Mesendoderm (in vitro differentiated cells): ENCODE measurements around the gene PCBP3.
"Not testable (repeated sequence)": the region's sequence is repeated elsewhere in the genome, so short reads cannot be mapped to it uniquely, and the experiment has no call there.

Source experiments
- DNase-seq: peaks from one replicate; pipeline ENCODE4 v3.0.0; 2013
- H2AK5ac ChIP-seq: 2 replicates; pipeline ENCODE4 v1.6.1; 2013; ENCODE audit warnings: low read length, inconsistent platforms
- H2BK120ac ChIP-seq: 2 replicates; pipeline ENCODE4 v1.6.1; 2013; ENCODE audit warnings: low read depth, mild to moderate bottlenecking, low read length, moderate library complexity, mixed read lengths
- H2BK15ac ChIP-seq: replicated peaks from 2 replicates; pipeline ENCODE4 v1.6.1; 2013; ENCODE audit warnings: low read depth, mild to moderate bottlenecking, moderate library complexity
- H2BK5ac ChIP-seq: 2 replicates; pipeline ENCODE4 v1.6.1; 2013; ENCODE audit warnings: low read length, inconsistent platforms
- H3K18ac ChIP-seq: 2 replicates; pipeline ENCODE4 v1.6.1; 2013; ENCODE audit warnings: mild to moderate bottlenecking, low read length, mixed read lengths
- H3K23ac ChIP-seq: one replicate; pipeline ENCODE4 v1.6.1; 2013; ENCODE audit warnings: low read length
- H3K27ac ChIP-seq: 2 replicates; pipeline ENCODE4 v1.5.1; 2013; ENCODE audit warnings: low read depth, mild to moderate bottlenecking, inconsistent platforms, low read length, moderate library complexity
- H3K27me3 ChIP-seq: 2 replicates; pipeline ENCODE4 v1.6.1; 2013; ENCODE audit warnings: low read length, control low read depth, mild to moderate bottlenecking, inconsistent platforms; ENCODE audit not compliant: insufficient read depth, poor library complexity
- H3K36me3 ChIP-seq: 2 replicates; pipeline ENCODE4 v1.6.1; 2013; ENCODE audit warnings: low read length, inconsistent platforms; ENCODE audit not compliant: control insufficient read depth, insufficient read depth
- H3K4ac ChIP-seq: one replicate; pipeline ENCODE4 v1.6.1; 2013; ENCODE audit warnings: low read depth, mild to moderate bottlenecking, low read length, moderate library complexity
- H3K4me1 ChIP-seq: 2 replicates; pipeline ENCODE4 v1.6.1; 2013; ENCODE audit warnings: low read depth, low read length, inconsistent platforms; ENCODE audit not compliant: control insufficient read depth
- H3K4me2 ChIP-seq: 2 replicates; pipeline ENCODE4 v1.6.1; 2013; ENCODE audit warnings: low read length
- H3K4me3 ChIP-seq: 2 replicates; pipeline ENCODE4 v1.5.1; 2013; ENCODE audit warnings: mild to moderate bottlenecking, low read length
- H3K56ac ChIP-seq: one replicate; pipeline ENCODE4 v1.6.1; 2013; ENCODE audit warnings: low read length
- H3K79me1 ChIP-seq: 2 replicates; pipeline ENCODE4 v1.6.1; 2013; ENCODE audit warnings: low read length, inconsistent platforms
- H3K79me2 ChIP-seq: 2 replicates; pipeline ENCODE4 v1.6.1; 2013; ENCODE audit warnings: mild to moderate bottlenecking, low read length; ENCODE audit not compliant: control insufficient read depth, insufficient read depth
- H3K9ac ChIP-seq: 2 replicates; pipeline ENCODE4 v1.6.1; 2013; ENCODE audit warnings: low read length, inconsistent platforms
- H4K5ac ChIP-seq: one replicate; pipeline ENCODE4 v1.6.1; 2013; ENCODE audit warnings: low read length
- H4K8ac ChIP-seq: one replicate; pipeline ENCODE4 v1.6.1; 2013; ENCODE audit warnings: low read depth, mild to moderate bottlenecking, control low read depth, low read length, moderate library complexity
- WGBS: extraction: QIAGEN DNeasy Blood & Tissue Kit; methylation state at CpG from one replicate; pipeline ENCODE4 v1.1.7; 2013; ENCODE audit warnings: low lambda C conversion rate, missing lambda C conversion rate; ENCODE audit not compliant: insufficient coverage; ENCODE audit errors: extremely low coverage; 5-methylcytosine and 5-hydroxymethylcytosine counted together

PCBP3 gene

GRCh38 chr21:45975667-45976409 is 332.3 kb downstream of the PCBP3 start:
- not testable (repeated sequence) for H3K79me2 ChIP-seq, H3K27me3 ChIP-seq, H3K4me3 ChIP-seq, H3K4me1 ChIP-seq, H3K18ac ChIP-seq, H3K36me3 ChIP-seq, H4K8ac ChIP-seq, H3K23ac ChIP-seq, H4K5ac ChIP-seq, H2AK5ac ChIP-seq, H2BK15ac ChIP-seq, H2BK120ac ChIP-seq, H2BK5ac ChIP-seq, H3K9ac ChIP-seq, H3K79me1 ChIP-seq, H3K4me2 ChIP-seq
- H3K4ac ChIP-seq, result peak overlapping the region; percentile 99
- peak; percentile 67 for DNase-seq
- H3K27ac ChIP-seq, result peak overlapping the region; percentile 100
- peak overlapping the region; percentile 34 for H3K56ac ChIP-seq
- no CpG with 5 or more reads among the region's 13 CpGs for WGBS

GRCh38 chr21:45976701-45977311 is 333.3 kb downstream of the PCBP3 start:
- H3K4me2 ChIP-seq, result peak overlapping the region; percentile 71
- H3K79me1 ChIP-seq, result no peaks in the 10 kb centered on the region
- peaks cover 2% of the 10 kb centered on the region for H3K79me2 ChIP-seq
- peak overlapping the region; percentile 98 for H3K4ac ChIP-seq
- no peaks in the 10 kb centered on the region for H3K36me3 ChIP-seq
- peak overlapping the region; percentile 26 for H3K4me3 ChIP-seq
- peaks cover 2% of the 10 kb centered on the region for H3K4me1 ChIP-seq
- H2BK120ac ChIP-seq, result peak overlapping the region; percentile 98
- H3K9ac ChIP-seq, result peak overlapping the region; percentile 84
- H3K18ac ChIP-seq, result peak overlapping the region; percentile 99
- peak overlapping the region; percentile 41 for H2BK15ac ChIP-seq
- no CpG with 5 or more reads among the region's 11 CpGs for WGBS
- peak overlapping the region; percentile 66 for H3K23ac ChIP-seq
- H3K56ac ChIP-seq, result peak overlapping the region; percentile 96
- peak; percentile 76 for DNase-seq
- peak overlapping the region; percentile 97 for H3K27ac ChIP-seq
- H3K27me3 ChIP-seq, result no peaks in the 10 kb centered on the region
- H4K5ac ChIP-seq, result peak overlapping the region; percentile 87
- H2AK5ac ChIP-seq, result peak overlapping the region; percentile 98
- peak overlapping the region; percentile 98 for H2BK5ac ChIP-seq
- H4K8ac ChIP-seq, result no peak overlapping the region

- no peaks in the 10 kb centered on the region for H3K36me3 ChIP-seq
- H3K9ac ChIP-seq, result peak overlapping the region; percentile 68
- peak overlapping the region; percentile 98 for H3K4ac ChIP-seq
- H2BK15ac ChIP-seq, result no peak overlapping the region
- peaks cover 2% of the 10 kb centered on the region for H3K4me1 ChIP-seq
- DNase-seq, result peak; percentile 92
- H4K8ac ChIP-seq, result peak overlapping the region; percentile 88
- H2AK5ac ChIP-seq, result peak overlapping the region; percentile 12
- no peak overlapping the region for H4K5ac ChIP-seq
- peak overlapping the region; percentile 98 for H2BK5ac ChIP-seq
- no CpG with 5 or more reads among the region's 5 CpGs for WGBS
- H3K23ac ChIP-seq, result no peak overlapping the region
- peak overlapping the region; percentile 96 for H3K56ac ChIP-seq
- H3K18ac ChIP-seq, result peak overlapping the region; percentile 99
- peak overlapping the region; percentile 98 for H2BK120ac ChIP-seq
- no peaks in the 10 kb centered on the region for H3K79me1 ChIP-seq
- H3K27ac ChIP-seq, result peak overlapping the region; percentile 71
- peak overlapping the region; percentile 39 for H3K4me2 ChIP-seq
- H3K27me3 ChIP-seq, result no peaks in the 10 kb centered on the region
- no peak overlapping the region for H3K4me3 ChIP-seq
- H3K79me2 ChIP-seq, result peaks cover 8% of the 10 kb centered on the region
These were observed 333.9 kb downstream of the PCBP3 start for GRCh38 chr21:45977396-45977795.

GRCh38 chr21:45979141-45979631 is 335.7 kb downstream of the PCBP3 start:
- peaks cover 2% of the 10 kb centered on the region for H3K4me1 ChIP-seq
- H4K8ac ChIP-seq, result no peak overlapping the region
- no peaks in the 10 kb centered on the region for H3K27me3 ChIP-seq
- H4K5ac ChIP-seq, result no peak overlapping the region
- H3K18ac ChIP-seq, result peak overlapping the region; percentile 12
- H3K4ac ChIP-seq, result peak overlapping the region; percentile 56
- H3K79me2 ChIP-seq, result peaks cover 25% of the 10 kb centered on the region
- no peak overlapping the region for H2BK15ac ChIP-seq
- H2BK5ac ChIP-seq, result no peak overlapping the region
- H3K79me1 ChIP-seq, result peaks cover 2% of the 10 kb centered on the region
- WGBS, result no CpG with 5 or more reads among the region's 20 CpGs
- H2BK120ac ChIP-seq, result no peak overlapping the region
- no peaks in the 10 kb centered on the region for H3K36me3 ChIP-seq
- no peak overlapping the region for H3K4me3 ChIP-seq
- peak; percentile 29 for DNase-seq
- no peak overlapping the region for H3K4me2 ChIP-seq
- H2AK5ac ChIP-seq, result no peak overlapping the region
- peak overlapping the region; percentile 36 for H3K56ac ChIP-seq
- no peak overlapping the region for H3K9ac ChIP-seq
- no peak overlapping the region for H3K27ac ChIP-seq
- H3K23ac ChIP-seq, result no peak overlapping the region

GRCh38 chr21:45979651-45980050 is 336.1 kb downstream of the PCBP3 start:
- Histone ChIP-seq H2BK5ac (no peak overlapping the region), H3K18ac (no peak overlapping the region), H2BK120ac (no peak overlapping the region), H4K5ac (no peak overlapping the region), H3K4me1 (peaks cover 2% of the 10 kb centered on the region), H3K56ac (peak overlapping the region; percentile 36), H3K79me1 (peaks cover 6% of the 10 kb centered on the region), H3K36me3 (peaks cover 1% of the 10 kb centered on the region), H3K4me3 (no peak overlapping the region), H2AK5ac (no peak overlapping the region), H4K8ac (no peak overlapping the region), H3K27ac (no peak overlapping the region), H3K27me3 (no peaks in the 10 kb centered on the region), H3K79me2 (peaks cover 29% of the 10 kb centered on the region), H3K23ac (no peak overlapping the region), H3K4me2 (no peak overlapping the region), H2BK15ac (no peak overlapping the region), H3K4ac (peak overlapping the region; percentile 56), H3K9ac (no peak overlapping the region)
- WGBS, result no CpG with 5 or more reads among the region's 7 CpGs
- DNase-seq, result no peak
